Mucosa of descending colon (tissue), 3 donors: ENCODE results near the gene MARCHF9. TPM values are rescaled to one million over a fixed set of nuclear protein-coding genes. Genes with fewer than 3 reads are reported as not detected.

ENCODE experiments used
- ATAC-seq: fragments of 200-7000 bp; cut with Tn5 transposase; one replicate; pipeline ENCODE4 v1.9.1; 2020; ENCODE audit warnings: mild to moderate bottlenecking, moderate library complexity
- DNase-seq, 3 donors: peaks; one replicate each; pipeline ENCODE4 v3.0.0-alpha.2; 2020
- H3K36me3 ChIP-seq: fragments of 200-600 bp; one replicate; pipeline ENCODE4 v1.8.0; 2021; ENCODE audit warnings: low read depth, mild to moderate bottlenecking
- H3K4me1 ChIP-seq: fragments of 200-600 bp; one replicate; pipeline ENCODE4 v1.8.0; 2021; ENCODE audit warnings: low read depth, mild to moderate bottlenecking
- H3K4me3 ChIP-seq: fragments of 200-600 bp; one replicate; pipeline ENCODE4 v1.8.0; 2021; ENCODE audit warnings: mild to moderate bottlenecking
- H3K9me3 ChIP-seq: fragments of 200-600 bp; one replicate; pipeline ENCODE4 v1.8.0; 2021; ENCODE audit warnings: mild to moderate bottlenecking
- CTCF ChIP-seq: fragments of 200-600 bp; IDR thresholded peaks from one replicate; pipeline ENCODE4 v1.8.0; 2022; ENCODE audit warnings: antibody characterized with exemption, mild to moderate bottlenecking
- intact Hi-C, 2 donors: fragments of 100-400 bp; cut with DNase I in 1 of 2; cut with micrococcal nuclease in 1 of 2; formaldehyde crosslinking; loops; one replicate each; pipeline versions ENCODE4 v1.11.0 to v1.11.1; 2022; cut with DNase I, micrococcal nuclease
- total RNA-seq, 3 donors: library from RNA; stranded (reverse); fragmentation: NEBNext Ultra II Directional in 2 of 3; extraction: Animal tissue kit (Norgen Biotek cat#: 25700) in 2 of 3; gene quantifications; one replicate each; pipeline versions ENCODE4 v1.2.1 to v1.2.4, GENCODE V29; 2021 to 2023
- donor health status: DM: no; HTN: no; CAD: no; lungs with moderate emphysema.
- donor health status: DM: no; HTN: no; CAD: no.
- donor health status: DM: no; HTN: yes; CAD: no.

MARCHF9 gene
- total RNA-seq, 3 donors from 2014 or later, result 10.5 to 15.1 (median 11.7) TPM

DNA sequence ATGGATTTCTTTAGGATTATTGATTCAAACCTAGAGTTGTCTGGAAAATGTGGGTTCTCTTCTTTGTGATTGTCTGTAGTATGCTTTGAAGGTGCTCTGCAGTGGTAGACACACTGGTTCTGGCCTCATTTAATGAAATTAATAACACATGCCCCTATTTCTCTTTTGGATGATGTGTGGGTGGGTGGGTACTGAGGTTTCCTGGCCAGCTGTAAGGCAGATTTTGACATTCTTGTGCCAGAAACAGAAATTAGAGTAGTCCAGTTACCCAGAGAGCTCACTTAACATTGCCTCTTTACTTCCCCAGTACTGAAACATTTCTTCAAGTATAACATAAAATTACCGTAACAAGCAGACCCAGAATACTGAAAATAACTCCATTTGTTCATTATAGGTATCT, 42.1 kb downstream of the MARCHF9 start:
- no peak for TF ChIP-seq CTCF
- H3K4me3 ChIP-seq, result no peak overlapping the region
- intact Hi-C loops, result no loop called here
- DNase-seq, result no peak
- H3K36me3 ChIP-seq, result peaks cover under 1% of the 10 kb centered on the region
- no peaks in the 10 kb centered on the region for H3K9me3 ChIP-seq
- no peaks in the 10 kb centered on the region for H3K4me1 ChIP-seq
- ATAC-seq, result no peak

DNA sequence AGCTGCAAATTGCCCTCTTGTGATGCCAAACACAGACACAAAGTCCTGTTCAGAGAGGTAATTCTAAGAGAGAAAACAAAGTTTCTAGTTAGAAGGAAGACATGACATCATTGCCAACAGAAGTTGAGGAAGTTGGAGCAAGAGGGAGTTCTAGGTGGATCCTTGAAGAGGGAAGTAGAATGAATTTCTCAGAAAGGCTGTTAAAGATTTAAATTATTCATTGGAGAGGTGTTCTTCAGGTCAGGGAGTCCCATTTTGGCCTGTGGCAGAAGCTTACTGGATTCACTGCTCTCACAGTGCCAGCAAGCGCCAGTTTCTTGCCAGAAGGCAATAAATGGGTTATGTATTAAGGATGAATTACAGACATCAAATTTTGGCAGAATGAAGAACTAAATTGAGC, 43.0 kb downstream of the MARCHF9 start:
- no peak overlapping the region for H3K4me3 ChIP-seq
- DNase-seq (no peak), ATAC-seq (peak; percentile 64)
- no peaks in the 10 kb centered on the region for H3K36me3 ChIP-seq
- no peaks in the 10 kb centered on the region for H3K9me3 ChIP-seq
- intact Hi-C loops, result no loop called here
- no peak for TF ChIP-seq CTCF
- no peaks in the 10 kb centered on the region for H3K4me1 ChIP-seq

DNA sequence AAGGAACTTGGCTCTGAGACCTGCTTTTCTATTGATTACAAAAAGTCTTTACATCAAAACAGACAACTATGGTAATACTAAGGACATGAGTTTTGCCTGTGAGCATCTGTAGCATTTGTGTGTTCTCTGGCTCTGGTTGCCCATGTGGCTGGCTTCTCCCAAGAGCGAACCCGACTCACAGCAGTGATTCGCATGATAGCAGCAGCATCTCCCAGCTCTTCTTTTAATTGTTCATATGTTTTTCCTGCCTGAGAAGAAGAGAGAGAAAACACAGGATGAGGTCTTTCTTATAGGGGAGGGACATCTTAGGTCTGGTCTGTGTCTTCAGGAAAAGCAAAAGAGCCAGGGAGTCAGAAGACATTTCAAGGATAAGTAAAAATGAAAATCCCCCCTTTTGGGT, 46.1 kb downstream of the MARCHF9 start:
- DNase-seq, result no peak
- no peaks in the 10 kb centered on the region for H3K4me1 ChIP-seq
- H3K36me3 ChIP-seq, result no peaks in the 10 kb centered on the region
- TF ChIP-seq CTCF, result no peak
- ATAC-seq, result no peak
- no peak overlapping the region for H3K4me3 ChIP-seq
- no peaks in the 10 kb centered on the region for H3K9me3 ChIP-seq
- intact Hi-C loops, result loop anchor here in 1 of 2 donors (10.0 kb wide), 1 partner anchor 104 kb away; no protein-coding TSS in a partner anchor

DNA sequence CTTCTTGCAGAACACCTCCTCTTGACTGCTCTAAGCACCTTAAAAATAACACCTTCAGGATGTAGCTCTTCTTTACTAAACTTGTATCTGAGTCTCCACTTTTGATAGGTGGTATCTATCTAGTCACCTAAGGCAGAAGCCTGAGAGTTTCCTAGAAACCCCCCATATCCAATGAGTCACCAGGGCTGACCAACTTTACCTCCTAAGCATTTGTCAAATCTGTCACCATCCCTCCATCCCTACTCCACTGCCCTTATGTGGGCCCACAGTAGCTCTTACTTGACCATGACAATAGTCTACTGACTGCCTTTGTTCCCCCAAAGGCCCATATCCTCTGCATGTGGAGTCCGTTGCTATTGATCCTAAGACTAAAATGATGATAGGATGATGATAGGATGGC, 47.7 kb downstream of the MARCHF9 start:
- H3K36me3 ChIP-seq, result no peaks in the 10 kb centered on the region
- no peak overlapping the region for H3K4me3 ChIP-seq
- ATAC-seq (no peak), DNase-seq (no peak)
- intact Hi-C loops, result loop anchor here in 1 of 2 donors (10.0 kb wide), 1 partner anchor 102 kb away; no protein-coding TSS in a partner anchor
- TF ChIP-seq CTCF, result no peak
- H3K4me1 ChIP-seq, result no peaks in the 10 kb centered on the region
- no peaks in the 10 kb centered on the region for H3K9me3 ChIP-seq

GRCh38 chr12:57803319-57803893, 48.5 kb downstream of the MARCHF9 start:
- no peaks in the 10 kb centered on the region for H3K4me1 ChIP-seq
- peak; percentile 59 for TF ChIP-seq CTCF
- no peaks in the 10 kb centered on the region for H3K36me3 ChIP-seq
- ATAC-seq (peak; percentile 83), DNase-seq (peak in 2 of 3 donors; percentile 42 to 65)
- no peak overlapping the region for H3K4me3 ChIP-seq
- H3K9me3 ChIP-seq, result no peaks in the 10 kb centered on the region
- intact Hi-C loops, result loop anchor here in 1 of 2 donors (10.0 kb wide), 1 partner anchor 101 kb away; no protein-coding TSS in a partner anchor
